ENCODE measurements around the gene LRRC46. TPM values are rescaled to one million over a fixed set of nuclear protein-coding genes. Genes with fewer than 3 reads are reported as not detected.
A peak's percentile ranks its signal among the peaks of the same experiment; 100 is the strongest.

LRRC46 gene
- total RNA-seq, 3 donors from 2014 or later (not counting 1 experiment from before 2014, with no cell fraction given) = 1.7 to 3.1 (median 2.7) TPM

DNA sequence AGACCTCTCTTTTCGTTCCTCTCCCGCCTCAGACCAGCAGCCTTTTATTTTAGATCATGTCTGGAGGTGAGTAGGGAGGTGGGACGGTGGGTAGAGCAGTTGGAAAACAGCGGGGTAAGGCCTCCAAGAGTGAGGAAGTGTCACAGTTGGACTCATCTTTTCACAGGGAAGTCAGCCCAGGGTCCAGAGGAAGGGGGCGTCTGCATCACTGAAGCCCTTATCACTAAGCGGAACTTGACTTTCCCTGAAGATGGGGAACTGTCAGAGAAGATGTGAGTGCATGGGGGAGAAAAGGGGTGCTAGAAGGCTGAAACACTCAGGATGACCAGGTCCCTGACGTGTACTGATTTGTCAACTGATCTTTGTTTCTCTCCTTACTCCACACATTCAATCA lies 461 bp downstream of the LRRC46 start:
- DNase-seq (no peak), ATAC-seq (no peak)
- peak overlapping the region; percentile 96 for H3K4me3 Mint-ChIP-seq
- H3K27ac ChIP-seq (ENCODE audit: low read length) = peak overlapping the region; percentile 93
- no peaks in the 10 kb centered on the region for H3K9me3 ChIP-seq (ENCODE audit: control insufficient read depth, insufficient read depth, low read length)
- WGBS (ENCODE audit: insufficient coverage) = 12% methylated on average over 6 of the region's 7 CpGs
- peak overlapping the region; percentile 70 for H3K4me3 ChIP-seq (ENCODE audit: low read length)
- TF ChIP-seq, protein P1, sequence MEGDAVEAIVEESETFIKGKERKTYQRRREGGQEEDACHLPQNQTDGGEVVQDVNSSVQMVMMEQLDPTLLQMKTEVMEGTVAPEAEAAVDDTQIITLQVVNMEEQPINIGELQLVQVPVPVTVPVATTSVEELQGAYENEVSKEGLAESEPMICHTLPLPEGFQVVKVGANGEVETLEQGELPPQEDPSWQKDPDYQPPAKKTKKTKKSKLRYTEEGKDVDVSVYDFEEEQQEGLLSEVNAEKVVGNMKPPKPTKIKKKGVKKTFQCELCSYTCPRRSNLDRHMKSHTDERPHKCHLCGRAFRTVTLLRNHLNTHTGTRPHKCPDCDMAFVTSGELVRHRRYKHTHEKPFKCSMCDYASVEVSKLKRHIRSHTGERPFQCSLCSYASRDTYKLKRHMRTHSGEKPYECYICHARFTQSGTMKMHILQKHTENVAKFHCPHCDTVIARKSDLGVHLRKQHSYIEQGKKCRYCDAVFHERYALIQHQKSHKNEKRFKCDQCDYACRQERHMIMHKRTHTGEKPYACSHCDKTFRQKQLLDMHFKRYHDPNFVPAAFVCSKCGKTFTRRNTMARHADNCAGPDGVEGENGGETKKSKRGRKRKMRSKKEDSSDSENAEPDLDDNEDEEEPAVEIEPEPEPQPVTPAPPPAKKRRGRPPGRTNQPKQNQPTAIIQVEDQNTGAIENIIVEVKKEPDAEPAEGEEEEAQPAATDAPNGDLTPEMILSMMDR (IDR thresholded peaks at IDR 0.05) = no peak
- peaks cover 37 to 45% of the 10 kb centered on the region in 2 donors for H3K4me1 Mint-ChIP-seq
- H3K27ac Mint-ChIP-seq = peak overlapping the region; percentile 96 to 98
- H3K9me3 Mint-ChIP-seq = no peaks in the 10 kb centered on the region
- intact Hi-C loops (cut with micrococcal nuclease) = loop anchor here (1.0 to 10.0 kb wide), 4 partner anchors 11 to 213 kb away; partner anchors contain the start of genes NFE2L1, OSBPL7 and PNPO
- peaks cover 41% of the 10 kb centered on the region for H3K4me1 ChIP-seq (ENCODE audit: control insufficient read depth, insufficient read depth, low read length)
- H3K36me3 ChIP-seq (ENCODE audit: control insufficient read depth, insufficient read depth, low read length) = peaks cover 17% of the 10 kb centered on the region
- no peaks in the 10 kb centered on the region for H3K27me3 ChIP-seq (ENCODE audit: control insufficient read depth, insufficient read depth, low read length)
- H3K27me3 Mint-ChIP-seq (ENCODE audit: low read depth in 2 of 2) = no peaks in the 10 kb centered on the region
- no peaks in the 10 kb centered on the region for H3K36me3 Mint-ChIP-seq

DNA sequence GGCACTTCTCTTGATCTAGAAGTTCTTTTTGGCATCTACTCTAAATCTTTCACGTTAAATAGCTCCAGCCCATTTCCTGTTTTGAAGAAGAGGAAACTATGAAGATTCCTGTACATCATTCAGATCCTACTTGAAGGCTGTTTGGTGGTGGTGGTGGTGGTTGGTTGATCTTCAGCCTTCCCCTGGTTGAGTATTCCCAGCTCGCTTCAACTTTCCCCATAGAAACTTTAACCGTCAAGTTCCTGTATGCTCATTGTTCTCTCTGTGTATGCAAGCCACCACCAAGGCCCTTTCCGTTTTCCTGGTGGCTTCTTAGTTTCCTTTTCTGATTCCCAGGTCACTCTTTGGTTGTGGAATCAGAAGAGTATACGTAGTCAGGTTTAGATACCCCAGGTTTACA lies 3.3 kb downstream of the LRRC46 start:
- no peaks in the 10 kb centered on the region for H3K9me3 ChIP-seq (ENCODE audit: control insufficient read depth, insufficient read depth, low read length)
- H3K4me1 Mint-ChIP-seq = peaks cover 20 to 30% of the 10 kb centered on the region in 2 donors
- 65% methylated on average over 3 of the region's 5 CpGs for WGBS (ENCODE audit: insufficient coverage)

DNA sequence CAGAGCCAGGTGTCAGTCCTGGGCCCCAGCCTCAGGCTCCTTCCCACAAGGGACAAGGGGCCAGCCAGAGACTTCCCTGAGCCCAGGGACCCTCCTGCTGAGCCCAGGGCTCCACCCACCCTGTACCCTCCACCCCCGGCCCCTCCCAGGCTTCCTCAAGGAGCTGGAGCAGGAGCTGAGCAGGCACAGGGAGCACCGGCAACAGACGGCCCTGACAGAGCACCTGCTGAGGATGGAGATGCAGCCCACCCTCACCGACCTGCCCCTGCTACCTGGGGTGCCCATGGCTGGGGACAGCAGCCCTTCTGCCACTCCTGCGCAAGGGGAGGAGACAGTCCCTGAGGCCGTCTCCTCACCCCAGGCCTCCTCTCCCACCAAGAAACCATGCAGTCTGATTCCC lies 5.1 kb downstream of the LRRC46 start:
- Mint-ChIP-seq H3K27ac (no peak overlapping the region), H3K4me3 (no peak overlapping the region), H3K4me1 (peaks cover 20 to 33% of the 10 kb centered on the region in 2 donors), H3K9me3 (no peaks in the 10 kb centered on the region), H3K36me3 (no peaks in the 10 kb centered on the region), H3K27me3 (ENCODE audit: low read depth in 2 of 2) (no peaks in the 10 kb centered on the region)
- H3K9me3 ChIP-seq (ENCODE audit: control insufficient read depth, insufficient read depth, low read length) = no peaks in the 10 kb centered on the region
- no peak overlapping the region for H3K4me3 ChIP-seq (ENCODE audit: low read length)
- H3K27ac ChIP-seq (ENCODE audit: low read length) = no peak overlapping the region
- ATAC-seq = no peak
- TF ChIP-seq, protein P1 (IDR thresholded peaks at IDR 0.05) = no peak
- no peaks in the 10 kb centered on the region for H3K27me3 ChIP-seq (ENCODE audit: control insufficient read depth, insufficient read depth, low read length)
- 91% methylated on average over 6 of the region's 6 CpGs for WGBS (ENCODE audit: insufficient coverage)
- peaks cover 6% of the 10 kb centered on the region for H3K36me3 ChIP-seq (ENCODE audit: control insufficient read depth, insufficient read depth, low read length)
- no peak for DNase-seq
- peaks cover 25% of the 10 kb centered on the region for H3K4me1 ChIP-seq (ENCODE audit: control insufficient read depth, insufficient read depth, low read length)
- intact Hi-C loops (cut with micrococcal nuclease) = loop anchor here (10.0 kb wide), 2 partner anchors 108 to 208 kb away; partner anchors contain the start of genes NFE2L1 and PNPO

More for the DNA sequence above, 3.3 kb downstream of the LRRC46 start:
- intact Hi-C loops (cut with micrococcal nuclease) = loop anchor here (10.0 kb wide), 2 partner anchors 110 to 210 kb away; partner anchors contain the start of genes NFE2L1 and PNPO
- Histone ChIP-seq H3K4me3 (ENCODE audit: low read length) (no peak overlapping the region), H3K36me3 (ENCODE audit: control insufficient read depth, insufficient read depth, low read length) (peaks cover 6% of the 10 kb centered on the region), H3K4me1 (ENCODE audit: control insufficient read depth, insufficient read depth, low read length) (peaks cover 23% of the 10 kb centered on the region), H3K27me3 (ENCODE audit: control insufficient read depth, insufficient read depth, low read length) (no peaks in the 10 kb centered on the region), H3K27ac (ENCODE audit: low read length) (no peak overlapping the region)
- TF ChIP-seq, protein P1 (IDR thresholded peaks at IDR 0.05) = no peak
- DNase-seq = no peak
- H3K27me3 Mint-ChIP-seq (ENCODE audit: low read depth in 2 of 2) = no peaks in the 10 kb centered on the region
- peak overlapping the region in 1 of 2 donors; percentile 61 for H3K27ac Mint-ChIP-seq
- H3K9me3 Mint-ChIP-seq = no peaks in the 10 kb centered on the region
- no peaks in the 10 kb centered on the region for H3K36me3 Mint-ChIP-seq
- ATAC-seq = no peak
- no peak overlapping the region for H3K4me3 Mint-ChIP-seq

Measured in natural killer cell (primary cell).